ENCODE results near the gene SLC22A7.

- TF ChIP-seq CTCF (IDR thresholded peaks at IDR 0.05) (no peak), POLR2AphosphoS5 (IDR thresholded peaks at IDR 0.05) (no peak)
Observed at GRCh38 chr6:43248791-43249190, 49.3 kb upstream of the SLC22A7 start.

Data from prostate gland (tissue), 2 donors.